GM20000 (cell line): ENCODE results near the gene OBSCN.

Experiments
- DNase-seq: peaks from one replicate; pipeline ENCODE4 v3.0.0; 2012; ENCODE audit warnings: low spot score
- TF ChIP-seq, protein P1 (sequence below): IDR thresholded peaks from 2 replicates; pipeline ENCODE4 v1.5.1; 2012; ENCODE audit warnings: mild to moderate bottlenecking, control low read depth; ENCODE audit errors: extremely low read depth, missing control alignments

Gene OBSCN

DNA sequence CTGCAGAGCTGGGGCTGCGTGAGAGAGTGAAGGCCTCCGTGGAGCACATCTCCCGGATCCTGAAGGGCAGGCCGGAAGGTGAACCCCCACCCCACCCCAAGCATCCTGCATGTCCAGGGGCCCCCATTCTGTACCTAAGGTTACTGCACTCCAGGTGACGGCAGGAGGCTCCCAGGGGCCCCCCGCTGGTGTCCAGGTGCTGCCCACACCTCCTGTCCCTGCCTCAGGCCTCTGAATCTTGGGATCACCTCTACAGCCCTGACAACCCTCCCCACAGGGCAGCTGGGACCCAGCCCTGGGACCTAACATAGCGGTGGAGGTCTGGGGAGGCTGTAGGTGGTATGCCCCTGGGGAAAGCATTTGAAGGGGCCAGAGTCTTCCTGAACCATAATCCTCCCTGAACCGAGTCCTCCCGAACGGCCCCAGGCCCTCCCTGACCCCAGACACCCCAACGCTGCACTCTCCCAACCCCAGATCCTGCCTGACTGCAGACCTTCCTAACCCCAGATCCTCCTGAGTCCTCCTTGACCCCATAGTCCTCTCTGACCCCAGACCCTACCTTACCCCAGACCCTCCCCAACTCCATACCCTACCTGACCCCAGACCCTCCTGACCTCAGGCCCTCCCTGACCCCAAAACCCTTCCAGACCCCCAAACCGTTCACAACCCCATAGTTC, 165.3 kb downstream of the OBSCN start:
- TF ChIP-seq, protein P1, sequence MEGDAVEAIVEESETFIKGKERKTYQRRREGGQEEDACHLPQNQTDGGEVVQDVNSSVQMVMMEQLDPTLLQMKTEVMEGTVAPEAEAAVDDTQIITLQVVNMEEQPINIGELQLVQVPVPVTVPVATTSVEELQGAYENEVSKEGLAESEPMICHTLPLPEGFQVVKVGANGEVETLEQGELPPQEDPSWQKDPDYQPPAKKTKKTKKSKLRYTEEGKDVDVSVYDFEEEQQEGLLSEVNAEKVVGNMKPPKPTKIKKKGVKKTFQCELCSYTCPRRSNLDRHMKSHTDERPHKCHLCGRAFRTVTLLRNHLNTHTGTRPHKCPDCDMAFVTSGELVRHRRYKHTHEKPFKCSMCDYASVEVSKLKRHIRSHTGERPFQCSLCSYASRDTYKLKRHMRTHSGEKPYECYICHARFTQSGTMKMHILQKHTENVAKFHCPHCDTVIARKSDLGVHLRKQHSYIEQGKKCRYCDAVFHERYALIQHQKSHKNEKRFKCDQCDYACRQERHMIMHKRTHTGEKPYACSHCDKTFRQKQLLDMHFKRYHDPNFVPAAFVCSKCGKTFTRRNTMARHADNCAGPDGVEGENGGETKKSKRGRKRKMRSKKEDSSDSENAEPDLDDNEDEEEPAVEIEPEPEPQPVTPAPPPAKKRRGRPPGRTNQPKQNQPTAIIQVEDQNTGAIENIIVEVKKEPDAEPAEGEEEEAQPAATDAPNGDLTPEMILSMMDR: no peak
- no peak for DNase-seq

DNA sequence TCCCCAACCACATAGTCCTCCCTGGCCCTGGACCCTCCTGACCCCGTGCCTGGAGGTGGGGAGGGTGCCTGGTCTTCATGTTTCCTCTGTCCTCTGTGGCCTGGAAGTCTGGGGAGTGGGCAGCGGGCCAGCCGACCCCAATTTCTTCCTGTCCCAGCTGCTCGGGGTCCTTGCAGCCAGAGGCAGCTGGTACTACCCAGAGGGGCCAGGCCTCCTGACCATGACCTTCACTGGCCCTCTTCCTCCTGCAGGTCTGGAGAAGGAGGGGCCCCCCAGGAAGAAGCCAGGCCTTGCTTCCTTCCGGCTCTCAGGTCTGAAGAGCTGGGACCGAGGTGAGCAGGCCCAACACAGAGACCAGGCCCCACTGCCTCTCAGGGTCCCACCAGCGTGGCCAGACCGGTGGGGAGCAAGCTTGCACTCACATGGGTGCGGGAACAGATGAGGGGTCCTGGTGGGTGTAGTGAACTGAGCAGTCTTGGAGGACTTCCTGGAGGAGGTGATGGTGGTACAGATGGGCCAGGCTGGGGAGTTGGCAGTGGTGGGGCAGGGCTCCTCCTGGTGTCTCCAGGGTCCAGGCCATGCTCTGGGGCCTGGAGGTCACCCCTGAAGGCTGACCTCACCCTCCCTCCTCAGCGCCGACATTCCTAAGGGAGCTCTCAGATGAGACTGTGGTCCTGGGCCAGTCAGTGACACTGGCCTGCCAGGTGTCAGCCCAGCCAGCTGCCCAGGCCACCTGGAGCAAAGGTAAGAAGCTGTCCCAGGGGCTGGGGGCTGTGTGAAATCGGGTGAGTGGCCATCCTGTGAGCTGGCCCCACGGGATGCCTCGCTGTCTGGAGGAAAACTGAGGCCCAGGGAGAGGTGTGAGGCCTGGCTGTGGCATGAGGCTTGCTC, 166.1 kb downstream of the OBSCN start:
- DNase-seq: no peak
- TF ChIP-seq, protein P1: no peak

DNA sequence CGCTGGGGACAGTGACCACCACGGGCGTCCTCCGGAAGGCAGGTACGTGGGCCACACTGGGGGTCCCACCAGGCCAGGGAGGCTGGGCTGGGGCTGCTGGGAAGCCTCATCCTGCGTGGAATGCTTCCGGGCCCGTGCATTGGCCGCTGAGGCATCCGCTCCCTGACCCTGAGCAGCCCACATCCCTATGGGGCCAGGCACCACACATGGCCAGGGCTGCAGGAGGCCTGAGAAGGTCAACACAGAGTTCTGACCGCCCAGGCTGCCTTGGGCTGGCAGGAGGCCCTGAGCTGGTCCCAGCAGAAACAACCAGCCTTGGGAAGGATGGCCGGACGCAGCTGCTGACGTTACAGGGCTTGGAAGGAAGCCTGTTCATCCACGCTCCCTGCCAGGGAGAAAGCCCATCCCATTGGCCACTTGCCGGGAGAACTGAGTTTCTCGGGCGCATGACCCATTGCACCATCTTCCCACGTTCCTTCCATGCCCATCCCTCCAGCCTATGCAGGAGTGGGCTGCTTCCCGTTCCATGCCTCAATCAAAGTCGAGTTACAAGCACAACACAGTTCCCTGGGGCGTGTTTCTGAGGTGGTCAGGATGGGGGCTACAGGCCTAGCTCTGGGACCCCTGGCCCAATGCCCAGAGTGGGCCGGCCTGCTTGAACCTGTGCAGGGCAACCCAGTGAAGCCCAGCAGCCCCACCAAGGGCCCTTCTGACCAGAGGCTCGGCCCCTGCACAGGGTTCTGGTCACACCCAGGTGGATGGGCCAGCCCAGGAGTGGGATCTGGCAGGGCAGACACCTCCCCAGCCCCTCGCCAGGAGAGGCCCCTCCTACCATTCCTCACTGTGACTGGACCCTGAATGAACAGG, 167.1 kb downstream of the OBSCN start:
- TF ChIP-seq, protein P1: no peak
- DNase-seq: no peak

DNA sequence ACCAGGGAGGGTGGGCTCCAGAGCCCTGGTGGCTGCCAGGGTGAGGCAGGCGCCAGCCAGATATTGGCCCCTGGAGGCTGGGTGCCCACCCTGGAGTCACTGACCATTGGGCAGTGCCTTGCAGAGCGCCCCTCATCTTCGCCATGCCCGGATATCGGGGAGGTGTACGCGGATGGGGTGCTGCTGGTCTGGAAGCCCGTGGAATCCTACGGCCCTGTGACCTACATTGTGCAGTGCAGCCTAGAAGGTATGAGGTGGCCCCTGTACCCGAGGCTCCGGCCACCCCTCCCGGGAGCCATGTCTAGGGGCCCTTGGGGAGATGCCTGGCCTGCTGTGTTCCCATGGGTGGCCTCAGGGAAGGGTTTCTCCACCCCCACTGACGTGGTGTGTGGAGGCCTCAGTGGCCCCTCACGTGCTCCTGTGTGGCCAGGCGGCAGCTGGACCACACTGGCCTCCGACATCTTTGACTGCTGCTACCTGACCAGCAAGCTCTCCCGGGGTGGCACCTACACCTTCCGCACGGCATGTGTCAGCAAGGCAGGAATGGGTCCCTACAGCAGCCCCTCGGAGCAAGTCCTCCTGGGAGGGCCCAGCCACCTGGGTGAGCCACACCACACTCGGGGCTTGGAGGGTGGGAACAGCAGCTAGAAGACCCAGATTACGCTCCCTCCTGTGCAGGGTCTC, 167.9 kb downstream of the OBSCN start:
- no peak for DNase-seq
- TF ChIP-seq, protein P1: no peak

DNA sequence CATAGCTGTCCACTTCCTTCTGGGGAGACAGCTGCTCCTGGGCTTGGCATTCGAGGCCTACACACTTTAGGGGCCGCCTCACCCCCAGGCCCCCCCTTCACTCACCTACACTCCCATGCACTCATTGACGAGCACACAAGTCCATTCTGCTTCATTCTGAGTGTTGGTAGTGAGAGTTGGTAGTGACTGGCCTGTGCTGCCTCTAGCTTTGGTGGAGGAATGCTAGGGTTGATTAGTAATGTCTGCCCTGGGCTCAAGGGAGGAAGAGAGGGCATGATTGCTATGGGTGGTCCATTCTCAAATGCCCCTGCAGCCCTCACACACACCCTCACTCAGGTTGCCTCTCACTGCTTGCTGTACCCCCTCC, 168.4 kb downstream of the OBSCN start:
- DNase-seq: no peak
- TF ChIP-seq, protein P1: no peak

DNA sequence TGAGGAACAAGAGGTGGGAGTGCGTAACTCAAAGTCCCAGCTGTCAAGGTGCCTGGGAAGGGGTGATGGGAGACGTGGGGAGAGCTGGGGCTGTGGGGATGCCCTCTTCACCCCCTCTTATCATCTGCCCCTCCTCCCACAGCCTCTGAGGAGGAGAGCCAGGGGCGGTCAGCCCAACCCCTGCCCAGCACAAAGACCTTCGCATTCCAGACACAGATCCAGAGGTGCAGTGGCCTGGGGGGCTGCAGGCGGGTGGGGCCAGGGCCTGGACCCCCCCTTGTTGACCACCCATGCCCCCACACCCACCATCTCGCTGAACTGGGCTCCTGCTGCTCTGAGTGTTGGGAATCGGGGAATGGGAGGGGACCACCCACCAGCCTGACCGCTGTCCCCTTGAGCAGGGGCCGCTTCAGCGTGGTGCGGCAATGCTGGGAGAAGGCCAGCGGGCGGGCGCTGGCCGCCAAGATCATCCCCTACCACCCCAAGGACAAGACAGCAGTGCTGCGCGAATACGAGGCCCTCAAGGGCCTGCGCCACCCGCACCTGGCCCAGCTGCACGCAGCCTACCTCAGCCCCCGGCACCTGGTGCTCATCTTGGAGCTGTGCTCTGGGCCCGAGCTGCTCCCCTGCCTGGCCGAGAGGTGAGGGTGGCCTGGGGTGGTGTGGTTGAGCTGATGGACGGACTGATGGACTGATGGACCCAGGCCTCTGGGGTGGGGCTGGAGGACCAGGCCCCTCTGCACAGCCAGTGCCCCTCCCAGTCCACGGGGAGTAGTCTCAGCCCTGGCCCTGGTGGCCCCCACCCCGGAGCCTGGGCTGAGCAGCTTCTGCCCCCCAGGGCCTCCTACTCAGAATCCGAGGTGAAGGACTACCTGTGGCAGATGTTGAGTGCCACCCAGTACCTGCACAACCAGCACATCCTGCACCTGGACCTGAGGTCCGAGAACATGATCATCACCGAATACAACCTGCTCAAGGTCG, 169.1 kb downstream of the OBSCN start:
- no peak for DNase-seq
- TF ChIP-seq, protein P1: no peak
